WERI-Rb-1 (cell line): ENCODE measurements around the gene CHST4.
"Not testable (repeated sequence)": the region's sequence is repeated elsewhere in the genome, so short reads cannot be mapped to it uniquely, and the experiment has no call there.

ENCODE experiments used
- DNase-seq: peaks from one replicate; pipeline ENCODE4 v3.0.0-alpha.2; 2020
- H3K27ac ChIP-seq: fragments of 250-450 bp; sonication (Bioruptor Pico); 2 replicates; pipeline ENCODE4 v1.5.1; 2020; ENCODE audit warnings: mild to moderate bottlenecking, moderate library complexity
- H3K27me3 ChIP-seq: fragments of 250-450 bp; sonication (Bioruptor Pico); 2 replicates; pipeline ENCODE4 v1.5.1; 2021; ENCODE audit warnings: mild to moderate bottlenecking, low read depth, moderate library complexity; ENCODE audit not compliant: insufficient read depth, severe bottlenecking
- H3K36me3 ChIP-seq: fragments of 250-450 bp; sonication (Bioruptor Pico); 2 replicates; pipeline ENCODE4 v1.5.1; 2020; ENCODE audit warnings: mild to moderate bottlenecking, moderate library complexity
- H3K4me3 ChIP-seq: 2 replicates; pipeline ENCODE4 v1.5.1; 2011; ENCODE audit warnings: low read depth, mild to moderate bottlenecking, control low read depth, low read length
- H3K9me3 ChIP-seq: fragments of 250-450 bp; sonication (Bioruptor Pico); 2 replicates; pipeline ENCODE4 v1.5.1; 2021; ENCODE audit warnings: mild to moderate bottlenecking, moderate library complexity; ENCODE audit not compliant: severe bottlenecking
- CTCF ChIP-seq: IDR thresholded peaks from 2 replicates; pipeline ENCODE4 v1.5.1; 2011; ENCODE audit warnings: low read depth, mild to moderate bottlenecking, control low read depth, inconsistent platforms, low read length

Gene CHST4

DNA sequence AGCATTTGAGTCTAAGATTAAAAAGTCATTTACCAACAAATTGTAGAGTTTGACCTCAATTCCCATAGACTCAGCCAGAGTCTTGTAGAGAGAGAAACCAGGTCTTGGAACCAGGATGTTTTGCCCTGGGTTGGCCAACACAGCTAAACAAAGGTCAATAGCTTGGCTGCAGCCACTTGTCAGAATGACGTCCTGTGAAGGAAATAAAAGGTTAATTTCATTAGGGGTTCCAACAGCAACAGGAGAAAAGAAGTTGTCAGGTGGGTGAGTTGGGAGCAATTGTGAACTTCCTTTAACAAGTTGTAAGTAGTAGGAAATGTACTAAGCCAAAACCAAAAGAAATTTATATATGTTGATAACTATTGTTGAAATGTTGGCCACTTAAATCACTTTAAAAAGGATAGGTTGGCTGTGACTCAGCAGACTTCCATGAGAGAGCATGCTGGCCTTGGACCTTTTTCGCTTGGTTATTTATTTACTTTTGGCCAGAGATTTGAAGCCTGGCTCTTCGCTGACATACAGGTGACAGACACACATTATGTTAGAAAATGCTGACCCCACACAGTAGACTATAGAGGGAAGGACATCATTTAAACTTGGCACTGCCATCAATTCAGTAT is 46.4 kb downstream of the CHST4 start:
- H3K9me3 ChIP-seq = no peaks in the 10 kb centered on the region
- no peaks in the 10 kb centered on the region for H3K27me3 ChIP-seq
- TF ChIP-seq CTCF = no peak
- no peak overlapping the region for H3K27ac ChIP-seq
- no peak overlapping the region for H3K4me3 ChIP-seq
- no peaks in the 10 kb centered on the region for H3K36me3 ChIP-seq
- DNase-seq = no peak

GRCh38 chr16:71573387-71574094 is 47.3 kb downstream of the CHST4 start:
- H3K27me3 ChIP-seq = no peaks in the 10 kb centered on the region
- TF ChIP-seq CTCF = no peak

GRCh38 chr16:71574702-71575101 is 48.5 kb downstream of the CHST4 start:
- H3K27me3 ChIP-seq = no peaks in the 10 kb centered on the region
- H3K9me3 ChIP-seq = no peaks in the 10 kb centered on the region
- H3K27ac ChIP-seq = no peak overlapping the region
- no peak for DNase-seq
- no peak for TF ChIP-seq CTCF
- H3K4me3 ChIP-seq = no peak overlapping the region
- no peaks in the 10 kb centered on the region for H3K36me3 ChIP-seq

More at GRCh38 chr16:71573387-71574094, 47.3 kb downstream of the CHST4 start:
- H3K9me3 ChIP-seq = no peaks in the 10 kb centered on the region
- H3K27ac ChIP-seq = no peak overlapping the region
- H3K4me3 ChIP-seq = no peak overlapping the region
- DNase-seq = no peak
- no peaks in the 10 kb centered on the region for H3K36me3 ChIP-seq

DNA sequence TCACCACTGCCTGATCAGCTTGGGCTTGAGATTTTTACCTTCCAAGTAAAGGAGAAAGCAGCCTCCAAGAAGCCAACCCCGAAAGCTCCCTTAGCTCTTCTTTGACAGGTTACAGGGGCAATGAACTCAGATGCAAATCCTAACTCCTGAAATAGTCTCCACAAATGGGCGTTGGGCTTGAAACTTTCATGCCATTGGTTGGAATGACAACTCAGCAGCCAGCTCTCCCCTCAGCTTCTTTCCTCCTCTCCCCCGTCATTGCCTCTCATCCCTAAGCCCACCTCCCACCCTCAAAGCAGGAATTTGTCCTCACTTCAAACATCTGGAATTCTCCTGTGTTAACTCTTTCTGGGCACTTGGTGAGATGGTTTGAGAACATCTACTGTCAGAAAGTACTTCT is 50.7 kb downstream of the CHST4 start, which contains the start of gene TAT:
TAT (minus strand) TSS at position 122 of the 400 bp plus-strand sequence. CDS start 677 bp downstream, outside the sequence.
- H3K27me3 ChIP-seq = no peaks in the 10 kb centered on the region
- no peak within 1 kb of the TSS for H3K4me3 ChIP-seq
- TF ChIP-seq CTCF = no peak
- H3K36me3 ChIP-seq = no peaks in the 10 kb centered on the region
- DNase-seq = no peak
- H3K27ac ChIP-seq = no peak within 1 kb of the TSS
- no peaks in the 10 kb centered on the region for H3K9me3 ChIP-seq

DNA sequence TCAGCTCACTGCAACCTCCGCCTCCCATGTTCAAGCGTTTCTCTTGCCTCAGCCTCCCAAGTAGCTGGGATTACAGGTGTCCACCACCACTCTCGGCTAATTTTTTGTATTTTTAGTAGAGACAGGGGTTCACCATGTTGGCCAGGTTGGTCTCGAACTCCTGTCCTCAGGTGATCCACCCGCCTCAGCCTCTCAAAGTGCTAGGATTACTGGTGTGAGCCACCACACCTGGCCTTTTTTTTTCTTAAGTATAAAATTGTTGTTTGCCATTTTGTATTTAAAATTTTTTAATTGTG is 56.3 kb downstream of the CHST4 start:
- DNase-seq, H3K27ac ChIP-seq, H3K4me3 ChIP-seq, H3K27me3 ChIP-seq, H3K9me3 ChIP-seq, H3K36me3 ChIP-seq: not testable (repeated sequence)

DNA sequence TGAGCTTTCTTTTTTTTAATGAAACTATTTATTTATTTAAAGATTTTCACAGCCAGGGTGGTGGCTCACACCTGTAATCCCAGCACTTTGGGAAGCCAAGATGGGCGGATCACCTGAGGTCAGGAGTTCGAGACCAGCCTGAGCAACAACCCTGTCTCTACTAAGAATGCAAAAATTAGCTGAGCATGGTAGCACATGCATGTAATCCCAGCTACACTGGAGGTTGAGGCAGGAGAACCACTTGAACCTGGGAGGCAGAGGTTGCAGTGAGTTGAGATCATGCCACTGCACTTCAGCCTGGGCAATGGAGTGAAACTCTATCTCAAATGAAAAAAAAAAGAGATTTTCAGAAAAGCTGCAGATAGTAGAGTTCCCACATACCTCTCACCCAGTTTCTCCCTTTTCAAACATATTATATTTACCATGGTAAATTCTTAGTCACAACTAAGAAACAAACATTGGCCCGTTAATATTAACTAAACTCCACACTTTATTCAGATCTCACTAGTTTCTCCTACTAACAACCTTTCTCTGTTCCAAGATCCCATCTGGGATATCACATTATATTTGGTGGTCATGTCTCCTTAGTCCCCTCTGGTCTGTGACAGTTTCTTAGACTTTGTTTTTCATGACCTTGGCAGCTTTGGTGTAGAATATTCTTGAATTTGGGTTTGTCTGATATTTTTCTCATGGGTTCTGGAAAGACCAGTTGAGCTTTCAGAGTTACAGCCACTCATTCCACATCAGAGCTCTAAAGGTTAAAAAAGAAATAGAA is 58.5 kb downstream of the CHST4 start:
- Histone ChIP-seq H3K27ac (no peak overlapping the region), H3K9me3 (no peaks in the 10 kb centered on the region), H3K4me3 (no peak overlapping the region), H3K36me3 (no peaks in the 10 kb centered on the region), H3K27me3 (no peaks in the 10 kb centered on the region)
- no peak for TF ChIP-seq CTCF
- no peak for DNase-seq
